ENCODE measurements around the gene TMEM128. TPM values are rescaled to one million over a fixed set of nuclear protein-coding genes. Genes with fewer than 3 reads are reported as not detected.
"Not testable (repeated sequence)": the region's sequence is repeated elsewhere in the genome, so short reads cannot be mapped to it uniquely, and the experiment has no call there.

Gene TMEM128
- total and polyA plus RNA-seq, 12 donors = 8.3 to 18.2 (median 11.3) TPM

GRCh38 chr4:4203688-4204400 is 44.2 kb downstream of the TMEM128 start:
- Histone ChIP-seq H3K4me1 (no peaks in the 10 kb centered on the region), H3K9me3 (no peaks in the 10 kb centered on the region), H3K27me3 (peaks cover 0 to 49% (median 27%) of the 10 kb centered on the region in 7 donors), H3K4me3 (no peak overlapping the region), H3K36me3 (no peaks in the 10 kb centered on the region), H3K27ac (no peak overlapping the region)
- intact Hi-C loops (cut with DNase I) = no loop called here
- 82 to 89% methylated on average over 10 of the region's 10 CpGs for WGBS, 2 donors
- TF ChIP-seq, protein P1, sequence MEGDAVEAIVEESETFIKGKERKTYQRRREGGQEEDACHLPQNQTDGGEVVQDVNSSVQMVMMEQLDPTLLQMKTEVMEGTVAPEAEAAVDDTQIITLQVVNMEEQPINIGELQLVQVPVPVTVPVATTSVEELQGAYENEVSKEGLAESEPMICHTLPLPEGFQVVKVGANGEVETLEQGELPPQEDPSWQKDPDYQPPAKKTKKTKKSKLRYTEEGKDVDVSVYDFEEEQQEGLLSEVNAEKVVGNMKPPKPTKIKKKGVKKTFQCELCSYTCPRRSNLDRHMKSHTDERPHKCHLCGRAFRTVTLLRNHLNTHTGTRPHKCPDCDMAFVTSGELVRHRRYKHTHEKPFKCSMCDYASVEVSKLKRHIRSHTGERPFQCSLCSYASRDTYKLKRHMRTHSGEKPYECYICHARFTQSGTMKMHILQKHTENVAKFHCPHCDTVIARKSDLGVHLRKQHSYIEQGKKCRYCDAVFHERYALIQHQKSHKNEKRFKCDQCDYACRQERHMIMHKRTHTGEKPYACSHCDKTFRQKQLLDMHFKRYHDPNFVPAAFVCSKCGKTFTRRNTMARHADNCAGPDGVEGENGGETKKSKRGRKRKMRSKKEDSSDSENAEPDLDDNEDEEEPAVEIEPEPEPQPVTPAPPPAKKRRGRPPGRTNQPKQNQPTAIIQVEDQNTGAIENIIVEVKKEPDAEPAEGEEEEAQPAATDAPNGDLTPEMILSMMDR (IDR thresholded peaks at IDR 0.05) = no peak
- no peak for DNase-seq
- ATAC-seq = no peak

DNA sequence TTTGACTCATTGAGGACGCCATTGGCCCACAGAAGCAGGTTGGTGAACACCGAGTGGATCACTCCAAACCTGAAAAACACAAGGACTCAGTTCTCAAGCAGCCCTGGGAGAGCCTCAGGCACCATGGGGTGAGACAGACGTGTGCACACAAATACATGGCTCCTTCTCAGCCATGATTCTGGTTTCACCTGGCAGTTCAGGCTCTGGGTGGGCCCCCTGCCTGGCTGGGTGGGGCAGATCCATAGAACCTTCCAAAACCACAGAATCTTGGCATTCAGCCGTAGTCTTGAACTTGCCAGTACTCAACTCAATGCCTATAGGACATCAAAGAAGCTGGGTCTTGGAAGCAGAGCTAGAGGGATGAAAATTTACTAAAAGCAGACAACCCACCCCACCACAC is 45.5 kb downstream of the TMEM128 start:
- intact Hi-C loops (cut with DNase I) = no loop called here
- TF ChIP-seq, protein P1 (IDR thresholded peaks at IDR 0.05) = no peak
- Histone ChIP-seq H3K36me3 (no peaks in the 10 kb centered on the region), H3K9me3 (no peaks in the 10 kb centered on the region), H3K27ac (no peak overlapping the region), H3K27me3 (peaks cover 0 to 36% (median 20%) of the 10 kb centered on the region in 7 donors), H3K4me3 (no peak overlapping the region), H3K4me1 (no peaks in the 10 kb centered on the region)
- DNase-seq = no peak
- ATAC-seq = no peak
- 70 to 72% methylated on average over 4 of the region's 4 CpGs for WGBS, 2 donors

- TF ChIP-seq, protein P1 (IDR thresholded peaks at IDR 0.05) = no peak
- Histone ChIP-seq H3K4me1 (no peaks in the 10 kb centered on the region), H3K27ac (no peak overlapping the region), H3K36me3 (no peaks in the 10 kb centered on the region), H3K27me3 (peaks cover 0 to 36% (median 22%) of the 10 kb centered on the region in 7 donors), H3K4me3 (no peak overlapping the region), H3K9me3 (no peaks in the 10 kb centered on the region)
- intact Hi-C loops (cut with DNase I) = no loop called here
- DNase-seq = no peak
- ATAC-seq = no peak
- 51 to 52% methylated on average over 4 of the region's 4 CpGs for WGBS, 2 donors
These were observed 47.4 kb downstream of the TMEM128 start for GRCh38 chr4:4200624-4201023.

DNA sequence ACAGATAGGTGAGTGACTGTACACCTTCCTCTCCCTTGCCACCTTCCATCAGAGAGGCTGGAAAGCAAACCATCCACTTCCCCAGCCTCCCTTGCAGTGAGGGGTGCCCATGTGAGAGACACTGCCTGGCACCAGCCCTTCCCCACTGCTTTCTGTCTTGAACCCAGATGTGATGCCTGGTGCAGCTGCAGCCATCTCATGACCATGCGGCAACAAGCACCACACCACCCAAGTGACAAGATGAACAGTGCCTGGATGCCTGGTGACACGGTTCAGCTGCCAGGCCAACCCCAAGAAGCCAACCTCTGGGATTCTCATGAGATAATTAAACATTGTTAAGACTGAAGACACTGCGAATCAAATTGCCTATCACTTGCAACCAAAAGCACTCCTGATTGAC is 52.7 kb downstream of the TMEM128 start:
- Histone ChIP-seq H3K4me1 (no peaks in the 10 kb centered on the region), H3K36me3 (no peaks in the 10 kb centered on the region), H3K4me3 (no peak overlapping the region), H3K9me3 (no peaks in the 10 kb centered on the region), H3K27ac (no peak overlapping the region), H3K27me3 (peaks cover 0 to 54% (median 12%) of the 10 kb centered on the region in 7 donors)
- WGBS, 2 donors = 90 to 93% methylated on average over 3 of the region's 3 CpGs
- ATAC-seq = no peak
- no peak for DNase-seq
- TF ChIP-seq, protein P1 (IDR thresholded peaks at IDR 0.05) = no peak
- intact Hi-C loops (cut with DNase I) = no loop called here

GRCh38 chr4:4188557-4188956 is 59.5 kb downstream of the TMEM128 start:
- H3K27me3 ChIP-seq = peaks cover 0 to 68% (median 17%) of the 10 kb centered on the region in 7 donors
- H3K9me3 ChIP-seq; intact Hi-C loops (cut with DNase I); H3K4me3 ChIP-seq; H3K36me3 ChIP-seq; DNase-seq; H3K4me1 ChIP-seq; H3K27ac ChIP-seq; ATAC-seq: not testable (repeated sequence)
- WGBS, 2 donors = 83 to 97% methylated on average over 3 of the region's 3 CpGs
